PFSK-1 (cell line): ENCODE data around the gene GATM.

Experiments used
- FOXP2 ChIP-seq: optimal IDR thresholded peaks from 2 replicates; pipeline ENCODE3; 2011; ENCODE audit warnings: borderline replicate concordance, control low read depth, inconsistent platforms; ENCODE audit not compliant: insufficient read depth; ENCODE audit errors: extremely low read length, extremely low read depth
- POLR2AphosphoS5 ChIP-seq: IDR thresholded peaks from 2 replicates; pipeline ENCODE4 v1.6.1; 2012; ENCODE audit warnings: low read depth, mild to moderate bottlenecking, control low read depth, low read length, moderate library complexity
- REST ChIP-seq, 2 experiments: IDR thresholded peaks; 2 replicates each; pipeline versions ENCODE4 v1.6.1 to v1.8.0; 2011 to 2012; ENCODE audit warnings: low read depth in 2 of 2, low read length in 2 of 2, control low read depth in 1 of 2, inconsistent platforms in 1 of 2, mild to moderate bottlenecking in 1 of 2, moderate library complexity in 1 of 2; ENCODE audit not compliant: insufficient read depth in 1 of 2
- SIN3A ChIP-seq: IDR thresholded peaks from 2 replicates; pipeline ENCODE4 v1.6.1; 2012; ENCODE audit warnings: mild to moderate bottlenecking, low read length, moderate library complexity, borderline replicate concordance; ENCODE audit not compliant: insufficient read depth
- TAF1 ChIP-seq: IDR thresholded peaks from 2 replicates; pipeline ENCODE4 v1.6.1; 2012; ENCODE audit warnings: low read length, control low read depth, borderline replicate concordance; ENCODE audit not compliant: insufficient read depth

GATM gene

GRCh38 chr15:45372041-45372995, 6.0 kb downstream of the GATM start:
- TF ChIP-seq TAF1 (no peak), SIN3A (no peak), REST (IDR thresholded peaks at IDR 0.05; ENCODE audit: insufficient read depth in 1 of 2, low read depth in 2 of 2, low read length in 2 of 2) (no peak), POLR2AphosphoS5 (no peak), FOXP2 (no peak)

GRCh38 chr15:45371546-45371945, 6.8 kb downstream of the GATM start:
- no peak for TF ChIP-seq SIN3A
- no peak for TF ChIP-seq FOXP2
- no peak for TF ChIP-seq REST (IDR thresholded peaks at IDR 0.05; ENCODE audit: insufficient read depth in 1 of 2, low read depth in 2 of 2, low read length in 2 of 2)
- TF ChIP-seq POLR2AphosphoS5: no peak
- TF ChIP-seq TAF1: no peak

- TF ChIP-seq FOXP2 (no peak), TAF1 (no peak), REST (IDR thresholded peaks at IDR 0.05; ENCODE audit: insufficient read depth in 1 of 2, low read depth in 2 of 2, low read length in 2 of 2) (no peak), SIN3A (no peak), POLR2AphosphoS5 (no peak)
Observed at GRCh38 chr15:45364271-45364670, 14.1 kb downstream of the GATM start.

- TF ChIP-seq TAF1 (no peak), POLR2AphosphoS5 (no peak), FOXP2 (no peak), SIN3A (no peak), REST (IDR thresholded peaks at IDR 0.05; ENCODE audit: insufficient read depth in 1 of 2, low read depth in 2 of 2, low read length in 2 of 2) (no peak)
Observed at GRCh38 chr15:45363801-45364200, 14.5 kb downstream of the GATM start.
